Muscle layer of duodenum (tissue), 2 donors: ENCODE results near the gene NPHS1.
"Not testable (repeated sequence)": the region's sequence is repeated elsewhere in the genome, so short reads cannot be mapped to it uniquely, and the experiment has no call there.

Experiments used
- H3K27ac ChIP-seq: one replicate; pipeline ENCODE4 v1.7.0; 2013; ENCODE audit warnings: mild to moderate bottlenecking, low read length
- H3K27me3 ChIP-seq: one replicate; pipeline ENCODE4 v1.7.0; 2013; ENCODE audit warnings: low read depth, mild to moderate bottlenecking, control low read depth, low read length
- H3K36me3 ChIP-seq, 2 donors: one replicate each; pipeline ENCODE4 v1.7.0; 2013; ENCODE audit warnings: low read length in 2 of 2, control low read depth in 1 of 2, mild to moderate bottlenecking in 1 of 2; ENCODE audit not compliant: insufficient read depth in 2 of 2, control insufficient read depth in 1 of 2
- H3K4me1 ChIP-seq, 2 donors: one replicate each; pipeline ENCODE4 v1.7.0; 2013; ENCODE audit warnings: low read length in 2 of 2, mild to moderate bottlenecking in 2 of 2, control low read depth in 1 of 2, moderate library complexity in 1 of 2; ENCODE audit not compliant: insufficient read depth in 2 of 2, control insufficient read depth in 1 of 2
- H3K4me3 ChIP-seq, 2 donors: one replicate each; pipeline ENCODE4 v1.7.0; 2013; ENCODE audit warnings: low read length in 2 of 2, low read depth in 1 of 2, mild to moderate bottlenecking in 1 of 2
- H3K9me3 ChIP-seq, 2 donors: one replicate each; pipeline ENCODE4 v1.7.0; 2013; ENCODE audit warnings: low read length in 2 of 2, control low read depth in 1 of 2, mild to moderate bottlenecking in 1 of 2; ENCODE audit not compliant: control insufficient read depth in 1 of 2
- donor health status: healthy.

The NPHS1 gene

DNA sequence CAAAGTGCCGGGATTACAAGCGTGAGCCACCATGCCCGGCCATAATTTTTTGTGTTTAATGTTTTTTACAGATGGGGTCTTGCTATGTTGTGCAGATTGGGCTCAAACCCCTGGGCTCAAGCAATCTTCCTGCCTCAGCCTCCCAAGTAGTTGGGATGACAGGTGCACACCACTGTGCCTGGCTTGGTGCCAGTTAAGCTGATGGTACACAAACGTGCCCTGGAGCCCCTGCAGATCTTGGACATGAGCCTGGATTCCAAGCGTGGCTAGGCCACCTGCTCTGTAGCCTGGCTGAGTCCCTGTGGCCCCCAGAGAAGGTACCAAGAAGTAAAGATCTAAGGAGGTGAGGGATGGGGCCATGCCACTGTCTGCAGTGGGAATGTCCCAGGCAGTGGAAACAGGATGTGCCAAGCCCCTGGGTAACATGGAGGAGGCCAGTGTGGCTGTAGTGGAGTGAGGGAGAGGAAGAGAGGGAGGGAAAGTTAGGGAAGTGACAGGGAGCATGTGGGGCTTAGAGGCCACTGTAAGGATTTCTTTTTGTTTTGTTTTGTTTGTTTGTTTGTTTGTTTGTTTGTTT, 46.7 kb downstream of the NPHS1 start:
- Histone ChIP-seq H3K27me3 (no peaks in the 10 kb centered on the region), H3K4me1 (no peaks in the 10 kb centered on the region), H3K27ac (no peak overlapping the region), H3K9me3 (no peaks in the 10 kb centered on the region), H3K4me3 (no peak overlapping the region), H3K36me3 (no peaks in the 10 kb centered on the region)

DNA sequence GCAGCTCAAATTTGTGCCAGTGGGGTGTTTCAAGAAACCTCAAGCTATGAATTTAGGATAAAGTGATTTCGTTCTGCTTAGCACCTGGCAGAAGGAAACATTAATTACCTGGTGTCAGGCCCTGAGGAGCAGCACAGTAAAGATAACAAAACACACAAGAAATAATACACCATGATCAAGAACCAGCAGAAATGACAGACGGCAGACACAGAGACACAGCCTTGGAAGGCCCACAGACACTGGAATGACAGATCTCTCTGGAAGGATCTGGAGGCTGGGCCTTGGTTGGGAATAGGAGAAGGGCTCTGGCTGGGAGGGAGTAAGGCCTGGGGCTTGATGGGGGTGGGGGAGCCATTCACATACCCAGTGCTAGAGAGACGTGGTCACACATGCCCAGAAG, 50.5 kb downstream of the NPHS1 start:
- no peaks in the 10 kb centered on the region for H3K4me1 ChIP-seq
- H3K4me3 ChIP-seq, result no peak overlapping the region
- H3K27me3 ChIP-seq, result peaks cover 4% of the 10 kb centered on the region
- H3K27ac ChIP-seq, result no peak overlapping the region
- H3K9me3 ChIP-seq, result no peaks in the 10 kb centered on the region
- no peaks in the 10 kb centered on the region for H3K36me3 ChIP-seq

DNA sequence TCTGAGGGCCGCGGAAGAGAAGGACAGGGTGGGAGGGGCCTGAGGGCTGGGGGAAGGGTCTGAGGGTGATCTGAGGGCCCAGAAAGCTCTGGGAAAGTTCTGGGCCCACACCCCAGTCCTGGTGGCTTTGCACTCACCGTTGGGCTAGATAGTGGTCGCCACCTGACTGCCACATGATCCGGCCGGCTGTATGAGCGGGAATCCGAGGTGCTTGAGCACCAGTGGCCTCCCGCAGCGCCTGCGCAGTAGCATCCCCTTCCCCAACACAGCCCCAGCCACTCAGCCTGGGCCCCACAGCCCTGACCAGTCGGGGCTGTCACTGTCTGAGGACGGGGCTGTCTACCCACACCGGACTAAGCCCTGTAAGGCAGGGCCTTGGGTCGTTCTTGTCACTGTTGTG, 54.6 kb downstream of the NPHS1 start:
- H3K27me3 ChIP-seq, result peaks cover 10% of the 10 kb centered on the region
- H3K36me3 ChIP-seq, result no peaks in the 10 kb centered on the region
- H3K27ac ChIP-seq, result no peak overlapping the region
- no peaks in the 10 kb centered on the region for H3K4me1 ChIP-seq
- no peak overlapping the region for H3K4me3 ChIP-seq
- no peaks in the 10 kb centered on the region for H3K9me3 ChIP-seq

DNA sequence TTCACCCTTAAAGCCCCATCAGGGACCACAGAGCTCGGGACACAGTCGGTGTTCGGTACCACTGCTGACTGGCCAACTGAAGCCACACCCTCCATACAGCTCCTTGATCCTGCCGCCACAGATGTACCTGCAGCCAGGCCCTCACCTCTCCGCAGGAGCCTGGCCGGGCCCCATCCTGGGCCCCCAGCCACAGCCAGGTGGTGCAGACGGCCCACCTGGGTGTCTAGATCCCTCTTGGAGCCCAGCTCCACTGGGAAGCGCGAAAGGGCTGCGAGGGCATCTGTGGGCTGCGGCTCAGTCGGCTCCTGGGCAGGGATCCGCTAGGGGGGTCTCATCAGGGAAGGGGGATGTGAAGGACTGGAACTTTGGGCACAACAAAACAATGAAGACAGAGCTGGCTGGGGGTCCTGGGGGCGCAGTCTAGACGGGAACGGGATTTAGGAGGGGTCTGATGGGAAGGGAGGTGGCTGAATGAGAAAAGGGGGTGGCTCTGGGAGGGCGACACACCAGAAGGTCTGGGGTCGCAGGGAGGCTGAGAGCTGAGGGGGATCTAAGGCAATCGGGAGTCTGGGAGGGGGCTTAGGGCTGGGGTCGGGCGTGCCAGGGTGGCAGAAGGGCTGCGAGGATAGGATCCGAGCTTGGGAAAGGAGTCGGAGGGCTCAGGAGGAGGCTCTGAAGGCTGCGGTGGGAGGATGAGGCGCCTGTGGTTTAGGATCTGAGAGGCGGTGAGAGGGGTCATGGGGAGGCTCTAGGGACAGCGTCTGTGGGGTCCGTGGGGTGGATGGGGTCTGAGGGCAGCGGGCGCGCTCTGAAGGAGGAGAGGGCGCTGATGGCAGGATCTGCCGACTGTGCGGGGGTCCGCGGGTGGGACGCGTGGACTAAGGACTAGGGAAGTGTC, 55.4 kb downstream of the NPHS1 start:
- H3K4me1 ChIP-seq, result no peaks in the 10 kb centered on the region
- H3K27me3 ChIP-seq, result peaks cover 10% of the 10 kb centered on the region
- H3K36me3 ChIP-seq, result no peaks in the 10 kb centered on the region
- no peaks in the 10 kb centered on the region for H3K9me3 ChIP-seq
- no peak overlapping the region for H3K27ac ChIP-seq
- H3K4me3 ChIP-seq, result no peak overlapping the region

DNA sequence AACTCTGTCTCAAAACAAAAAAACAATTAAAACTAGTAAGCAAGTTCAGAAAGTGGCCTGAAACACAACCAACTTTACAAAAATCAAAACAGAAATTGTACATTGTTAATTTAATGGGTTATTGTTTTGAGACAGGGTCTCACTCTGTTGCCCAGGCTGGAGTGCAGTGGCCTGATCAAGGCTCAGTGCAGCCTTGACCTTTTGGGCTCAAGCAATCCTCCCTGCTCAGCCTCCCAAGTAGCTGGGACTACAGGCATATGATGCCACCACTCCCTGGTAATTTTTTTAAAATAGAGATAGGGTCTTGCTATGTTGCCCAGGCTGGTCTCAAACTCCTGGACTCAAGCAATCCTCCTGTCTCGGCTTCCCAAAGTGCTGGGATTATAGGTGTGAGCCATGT, 56.7 kb downstream of the NPHS1 start:
- H3K4me3 ChIP-seq, H3K27me3 ChIP-seq, H3K9me3 ChIP-seq, H3K27ac ChIP-seq, H3K4me1 ChIP-seq, H3K36me3 ChIP-seq: not testable (repeated sequence)

DNA sequence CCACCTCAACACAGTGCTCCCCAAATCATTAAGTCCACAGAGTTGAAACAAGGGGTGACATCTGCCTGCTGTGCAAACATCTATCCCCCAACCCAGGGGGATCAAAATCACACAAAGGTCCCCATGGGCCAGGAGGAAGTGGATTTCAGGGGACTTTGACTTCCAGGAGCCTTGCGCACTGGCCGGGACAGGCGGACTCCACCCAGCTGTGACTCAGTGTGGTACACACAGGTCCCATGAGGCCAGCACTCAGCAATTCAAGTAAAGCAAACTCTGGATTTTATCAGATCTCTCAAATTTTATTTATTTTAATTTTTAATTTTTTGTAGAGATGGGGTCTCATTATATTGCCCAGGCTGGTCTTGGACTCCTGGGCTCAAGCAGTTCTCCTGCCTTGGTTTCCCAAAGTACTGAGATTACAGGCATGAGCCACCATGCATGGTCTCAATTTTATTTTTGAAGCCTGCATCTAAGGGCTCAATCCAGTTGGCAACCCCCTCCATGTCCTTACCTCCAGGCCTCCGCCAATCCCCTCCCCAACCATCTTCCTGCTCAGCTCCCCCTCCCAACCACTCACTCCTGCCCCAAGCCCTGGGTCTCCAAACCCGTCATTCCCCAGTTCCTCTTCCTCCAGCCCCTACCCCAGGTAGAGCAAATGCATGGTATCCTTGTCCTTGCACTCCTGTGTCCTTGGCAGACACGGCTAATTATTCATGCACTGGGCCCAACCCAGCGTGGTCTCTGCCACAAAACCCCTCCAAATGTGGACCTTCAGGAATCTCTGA, 58.7 kb downstream of the NPHS1 start:
- Histone ChIP-seq H3K36me3 (no peaks in the 10 kb centered on the region), H3K27ac (no peak overlapping the region), H3K27me3 (peaks cover 10% of the 10 kb centered on the region), H3K4me1 (no peaks in the 10 kb centered on the region), H3K9me3 (no peaks in the 10 kb centered on the region), H3K4me3 (no peak overlapping the region)

DNA sequence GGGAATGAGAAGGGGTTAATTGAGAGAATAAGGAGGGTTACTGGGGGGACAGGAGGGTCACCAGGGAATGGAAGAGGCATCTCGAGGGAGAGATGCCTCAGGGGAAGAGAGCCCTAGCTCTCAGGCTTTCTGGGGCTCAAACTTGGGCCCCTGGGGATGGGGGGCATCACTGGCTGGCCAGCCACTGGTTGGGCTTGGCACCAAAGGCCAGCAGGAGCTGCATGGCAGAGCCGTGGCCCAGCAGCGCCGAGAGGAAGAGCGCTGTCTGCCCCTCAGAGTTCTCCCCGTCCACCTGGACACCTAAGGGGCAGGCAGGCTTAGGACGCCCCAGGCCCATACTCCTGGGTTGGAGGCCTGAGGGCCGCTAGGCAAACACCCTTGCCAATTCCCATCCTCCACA, 59.4 kb downstream of the NPHS1 start:
- no peak overlapping the region for H3K27ac ChIP-seq
- no peak overlapping the region for H3K4me3 ChIP-seq
- H3K36me3 ChIP-seq, result no peaks in the 10 kb centered on the region
- no peaks in the 10 kb centered on the region for H3K4me1 ChIP-seq
- H3K27me3 ChIP-seq, result peaks cover 10% of the 10 kb centered on the region
- H3K9me3 ChIP-seq, result no peaks in the 10 kb centered on the region

DNA sequence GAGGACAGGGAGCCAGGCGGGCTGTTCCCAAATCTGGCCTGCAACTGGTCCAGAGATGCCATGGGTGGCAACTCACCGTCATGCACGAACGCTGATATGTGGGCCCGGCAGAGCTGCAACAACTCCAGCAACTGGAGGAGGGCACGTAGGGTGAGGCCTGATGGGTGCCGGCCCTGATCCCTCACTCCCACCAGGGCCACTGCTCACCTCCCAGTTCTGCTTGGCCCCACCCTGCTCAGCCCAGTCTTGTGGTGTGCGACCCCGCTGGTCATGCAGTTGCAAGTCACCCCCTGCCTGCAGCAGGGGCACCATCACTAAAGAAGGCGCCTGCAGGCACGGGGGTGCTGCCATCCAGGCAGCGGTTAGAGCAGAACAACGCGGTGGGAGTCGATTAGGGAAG, 60.0 kb downstream of the NPHS1 start:
- H3K27me3 ChIP-seq, result peaks cover 10% of the 10 kb centered on the region
- no peaks in the 10 kb centered on the region for H3K4me1 ChIP-seq
- H3K36me3 ChIP-seq, result no peaks in the 10 kb centered on the region
- H3K27ac ChIP-seq, result no peak overlapping the region
- H3K4me3 ChIP-seq, result no peak overlapping the region
- no peaks in the 10 kb centered on the region for H3K9me3 ChIP-seq

DNA sequence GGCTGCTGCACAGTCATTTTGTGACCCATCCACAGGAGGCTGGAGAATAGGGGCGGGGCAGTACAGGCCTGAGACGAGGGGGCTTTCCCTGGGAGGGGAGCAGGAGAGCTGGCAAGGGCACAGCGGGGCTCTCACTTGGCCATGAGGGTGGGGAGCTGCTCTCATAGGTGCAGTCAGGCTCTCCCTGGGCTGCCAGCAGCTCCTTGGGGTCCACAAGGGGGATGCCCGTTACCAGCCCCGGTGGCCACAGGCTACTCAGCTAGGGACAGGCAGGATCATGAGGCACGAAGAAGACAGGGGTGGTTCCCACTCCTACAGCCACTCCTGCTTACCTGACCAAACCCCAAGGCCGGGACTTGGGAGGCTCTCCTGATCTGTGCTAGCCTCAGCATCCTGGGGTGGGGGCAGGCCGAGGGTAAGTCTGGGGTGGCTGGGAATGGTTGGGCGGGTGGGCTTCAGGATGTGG, 60.5 kb downstream of the NPHS1 start:
- H3K27ac ChIP-seq, result no peak overlapping the region
- H3K4me3 ChIP-seq, result no peak overlapping the region
- H3K27me3 ChIP-seq, result peaks cover 6% of the 10 kb centered on the region
- no peaks in the 10 kb centered on the region for H3K4me1 ChIP-seq
- H3K36me3 ChIP-seq, result no peaks in the 10 kb centered on the region
- no peaks in the 10 kb centered on the region for H3K9me3 ChIP-seq

DNA sequence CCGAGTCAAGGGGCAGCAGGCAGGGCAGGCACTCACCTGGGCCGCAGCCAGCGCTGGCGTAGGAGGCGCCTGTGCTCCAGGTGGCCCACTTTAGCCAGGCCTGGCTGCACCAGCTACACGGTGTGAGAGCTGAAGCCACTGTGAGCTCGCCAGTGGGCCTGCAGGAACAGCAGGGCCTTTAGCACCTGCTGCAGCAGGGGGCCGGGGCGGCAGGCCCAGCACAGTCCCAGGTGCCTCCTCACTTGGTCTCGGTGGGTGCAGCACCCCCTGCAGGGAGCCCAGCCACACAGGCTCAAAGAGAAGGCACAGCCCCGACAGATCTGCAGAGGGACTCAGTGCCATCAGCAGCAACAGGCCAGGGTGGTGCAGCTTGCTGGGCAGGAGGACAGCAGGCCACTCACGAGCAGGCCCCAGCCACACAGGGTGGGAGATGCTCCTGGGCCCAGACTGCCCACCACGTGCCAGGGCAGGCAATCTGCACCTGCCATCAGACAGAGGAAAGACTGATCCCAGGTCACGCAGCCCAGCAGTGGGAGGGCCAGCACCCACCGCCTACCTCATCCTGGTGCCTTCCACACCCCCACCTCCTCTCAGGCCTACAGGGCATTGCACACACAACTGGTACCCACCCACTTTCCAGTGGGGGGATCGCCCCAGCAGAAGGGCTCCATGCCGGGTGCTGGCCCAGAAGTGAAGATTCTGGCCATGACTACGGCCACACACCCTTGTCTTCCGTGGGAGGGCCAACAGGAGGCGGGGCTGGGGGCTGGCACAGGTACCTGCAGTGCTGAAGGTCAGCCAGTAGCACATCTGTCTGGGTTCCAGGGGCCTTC, 61.1 kb downstream of the NPHS1 start:
- no peaks in the 10 kb centered on the region for H3K27me3 ChIP-seq
- no peak overlapping the region for H3K27ac ChIP-seq
- H3K4me3 ChIP-seq, result no peak overlapping the region
- no peaks in the 10 kb centered on the region for H3K4me1 ChIP-seq
- H3K9me3 ChIP-seq, result no peaks in the 10 kb centered on the region
- no peaks in the 10 kb centered on the region for H3K36me3 ChIP-seq
